Heart left ventricle (tissue), 13 donors: ENCODE measurements around the gene CTTNBP2.

ENCODE experiments used
- POLR2A ChIP-seq, 2 donors: fragments of 450-650 bp; IDR thresholded peaks; one replicate each; pipeline ENCODE4 v1.6.1; 2017; ENCODE audit warnings: antibody characterized with exemption in 2 of 2, mild to moderate bottlenecking in 2 of 2, moderate library complexity in 2 of 2
- TF ChIP-seq, protein P1 (sequence below), 12 donors: fragments of 200-600 bp; sonication (generic) in 4 of 12; IDR thresholded peaks; one replicate each; pipeline versions ENCODE4 v1.5.0 to v1.8.0; 2018 to 2022; ENCODE audit warnings: antibody characterized with exemption in 12 of 12, mild to moderate bottlenecking in 5 of 12
- donor health status: ischemic (EF 13 %, LVEDD 7.1; RV severe dilation, severe dysfunction).
- donor health status: DM: no; HTN: yes; CAD: no.
- donor health status: DM: no; HTN: no; CAD: no.
- donor health status: ischemic (EF 25% LVEDD 6.9; RV normal size, moderate dysfunction).
- donor health status: ischemic (EF 25% LVEDD 5.7; RV mildly dilated, moderate dysfunction).
- donor health status: ischemic (EF 35%, LVEDD 5.7; RV mildly dilated, moderate dysfunction).
- donor health status: nonischemic (EF 11% LVEDD 7.7; RV severe dilation, severe dysfunction).
- donor health status: DM: yes; HTN: yes; CAD: no.
- donor health status: PGD.
- donor health status: ischemic (EF 29% LVEDD 5.4; RV normal size, mild dysfunction).
- donor health status: nonischemic (EF 23%, LVEDD 6.1; RV moderate dilation, normal function).

- TF ChIP-seq, protein P1, sequence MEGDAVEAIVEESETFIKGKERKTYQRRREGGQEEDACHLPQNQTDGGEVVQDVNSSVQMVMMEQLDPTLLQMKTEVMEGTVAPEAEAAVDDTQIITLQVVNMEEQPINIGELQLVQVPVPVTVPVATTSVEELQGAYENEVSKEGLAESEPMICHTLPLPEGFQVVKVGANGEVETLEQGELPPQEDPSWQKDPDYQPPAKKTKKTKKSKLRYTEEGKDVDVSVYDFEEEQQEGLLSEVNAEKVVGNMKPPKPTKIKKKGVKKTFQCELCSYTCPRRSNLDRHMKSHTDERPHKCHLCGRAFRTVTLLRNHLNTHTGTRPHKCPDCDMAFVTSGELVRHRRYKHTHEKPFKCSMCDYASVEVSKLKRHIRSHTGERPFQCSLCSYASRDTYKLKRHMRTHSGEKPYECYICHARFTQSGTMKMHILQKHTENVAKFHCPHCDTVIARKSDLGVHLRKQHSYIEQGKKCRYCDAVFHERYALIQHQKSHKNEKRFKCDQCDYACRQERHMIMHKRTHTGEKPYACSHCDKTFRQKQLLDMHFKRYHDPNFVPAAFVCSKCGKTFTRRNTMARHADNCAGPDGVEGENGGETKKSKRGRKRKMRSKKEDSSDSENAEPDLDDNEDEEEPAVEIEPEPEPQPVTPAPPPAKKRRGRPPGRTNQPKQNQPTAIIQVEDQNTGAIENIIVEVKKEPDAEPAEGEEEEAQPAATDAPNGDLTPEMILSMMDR (IDR thresholded peaks at IDR 0.05) = no peak
- TF ChIP-seq POLR2A (IDR thresholded peaks at IDR 0.05) = no peak
Measured at GRCh38 chr7:117784315-117784714, 88.9 kb downstream of the CTTNBP2 start.
